H9 (cell line): Measurements from ENCODE around the gene TMEM255A. TPM values are rescaled to one million over a fixed set of nuclear protein-coding genes. Genes with fewer than 3 reads are reported as not detected.

Experiments
- DNase-seq: peaks from one replicate; pipeline ENCODE4 v3.0.0-alpha.2; 2017
- H2AFZ ChIP-seq: one replicate; pipeline ENCODE4 v1.6.1; 2013; ENCODE audit warnings: mild to moderate bottlenecking, low read length, control low read depth, moderate library complexity
- H2AK5ac ChIP-seq: 2 replicates; pipeline ENCODE4 v1.6.1; 2013; ENCODE audit warnings: low read length, control low read depth, mixed read lengths; ENCODE audit not compliant: insufficient read length
- H2BK120ac ChIP-seq: one replicate; pipeline ENCODE4 v1.6.1; 2013; ENCODE audit warnings: low read depth, mild to moderate bottlenecking, low read length, control low read depth, inconsistent platforms; ENCODE audit not compliant: poor library complexity, severe bottlenecking
- H2BK12ac ChIP-seq: 2 replicates; pipeline ENCODE4 v1.6.1; 2013; ENCODE audit warnings: low read length, control low read depth, mixed read lengths, low read depth; ENCODE audit not compliant: insufficient read length
- H2BK15ac ChIP-seq: 2 replicates; pipeline ENCODE4 v1.6.1; 2013; ENCODE audit warnings: low read depth, low read length, control low read depth
- H2BK20ac ChIP-seq: one replicate; pipeline ENCODE4 v1.6.1; 2013; ENCODE audit warnings: low read depth, mild to moderate bottlenecking, low read length, control low read depth, inconsistent platforms; ENCODE audit not compliant: poor library complexity, severe bottlenecking
- H2BK5ac ChIP-seq: 2 replicates; pipeline ENCODE4 v1.6.1; 2013; ENCODE audit warnings: low read length, control low read depth, mixed read lengths; ENCODE audit not compliant: insufficient read length
- H3K14ac ChIP-seq: 2 replicates; pipeline ENCODE4 v1.6.1; 2013; ENCODE audit warnings: low read length, control low read depth; ENCODE audit not compliant: insufficient read depth
- H3K18ac ChIP-seq: 2 replicates; pipeline ENCODE4 v1.6.1; 2013; ENCODE audit warnings: low read depth, mild to moderate bottlenecking, mixed read lengths, low read length, control low read depth; ENCODE audit not compliant: insufficient read length
- H3K23ac ChIP-seq: 2 replicates; pipeline ENCODE4 v1.6.1; 2013; ENCODE audit warnings: low read length, control low read depth, mixed read lengths, low read depth; ENCODE audit not compliant: insufficient read length
- H3K23me2 ChIP-seq: 2 replicates; pipeline ENCODE4 v1.6.1; 2013; ENCODE audit warnings: low read depth, mild to moderate bottlenecking, mixed read lengths, low read length, control low read depth; ENCODE audit not compliant: insufficient read length, poor library complexity, severe bottlenecking
- H3K27ac ChIP-seq: 2 replicates; pipeline ENCODE4 v1.5.1; 2013; ENCODE audit warnings: low read length, control low read depth, mixed read lengths, low read depth; ENCODE audit not compliant: insufficient read length
- H3K27me3 ChIP-seq: 2 replicates; pipeline ENCODE4 v1.6.1; 2013; ENCODE audit warnings: low read length, control low read depth, inconsistent platforms; ENCODE audit not compliant: insufficient read depth
- H3K4ac ChIP-seq: 2 replicates; pipeline ENCODE4 v1.6.1; 2013; ENCODE audit warnings: low read depth, mild to moderate bottlenecking, control low read depth, inconsistent platforms, low read length, moderate library complexity
- H3K4me1 ChIP-seq: 2 replicates; pipeline ENCODE4 v1.6.1; 2013; ENCODE audit warnings: low read length, control low read depth, inconsistent platforms; ENCODE audit not compliant: insufficient read depth
- H3K4me2 ChIP-seq: 2 replicates; pipeline ENCODE4 v1.6.1; 2013; ENCODE audit warnings: low read length, control low read depth, mixed read lengths; ENCODE audit not compliant: insufficient read length, insufficient read depth
- H3K56ac ChIP-seq: 2 replicates; pipeline ENCODE4 v1.6.1; 2013; ENCODE audit warnings: low read depth, mild to moderate bottlenecking, mixed read lengths, low read length, control low read depth; ENCODE audit not compliant: insufficient read length
- H3K79me1 ChIP-seq: 2 replicates; pipeline ENCODE4 v1.6.1; 2013; ENCODE audit warnings: low read depth, mild to moderate bottlenecking, moderate library complexity, low read length, control low read depth, inconsistent platforms; ENCODE audit not compliant: insufficient read depth, poor library complexity, severe bottlenecking
- H3K79me2 ChIP-seq: 2 replicates; pipeline ENCODE4 v1.6.1; 2013; ENCODE audit warnings: low read length, control low read depth, inconsistent platforms; ENCODE audit not compliant: insufficient read depth
- H3K9ac ChIP-seq: 2 replicates; pipeline ENCODE4 v1.6.1; 2013; ENCODE audit warnings: low read length, control low read depth, mixed read lengths; ENCODE audit not compliant: insufficient read length; ENCODE audit errors: extremely low read depth
- H3K9me3 ChIP-seq: one replicate; pipeline ENCODE4 v1.6.1; 2013; ENCODE audit warnings: low read depth, low read length, inconsistent platforms; ENCODE audit not compliant: control insufficient read depth
- H3T11ph ChIP-seq: one replicate; pipeline ENCODE4 v1.6.1; 2013; ENCODE audit warnings: mild to moderate bottlenecking, low read length, control low read depth, inconsistent platforms
- H4K20me1 ChIP-seq: one replicate; pipeline ENCODE4 v1.6.1; 2013; ENCODE audit not compliant: control insufficient read depth, insufficient read length, insufficient read depth
- H4K5ac ChIP-seq: 2 replicates; pipeline ENCODE4 v1.6.1; 2013; ENCODE audit warnings: low read depth, mild to moderate bottlenecking, mixed read lengths, low read length, control low read depth; ENCODE audit not compliant: insufficient read length
- H4K8ac ChIP-seq: replicated peaks from 2 replicates; pipeline ENCODE4 v1.6.1; 2013; ENCODE audit warnings: low read length, control low read depth, mixed read lengths, low read depth; ENCODE audit not compliant: insufficient read length
- H4K91ac ChIP-seq: 2 replicates; pipeline ENCODE4 v1.6.1; 2013; ENCODE audit warnings: low read depth, mild to moderate bottlenecking, moderate library complexity, mixed read lengths, low read length, control low read depth; ENCODE audit not compliant: insufficient read length
- H3K27ac Mint-ChIP-seq, 3 experiments: 2 replicates in 2 of 3; 3 replicates in 1 of 3; pipeline ENCODE4 v1.8.0; 2020 to 2021; ENCODE audit warnings: mixed read lengths in 3 of 3, mild to moderate bottlenecking in 1 of 3, moderate library complexity in 1 of 3
- H3K27me3 Mint-ChIP-seq: 2 replicates; pipeline ENCODE4 v1.8.0; 2021; ENCODE audit warnings: low read depth, mild to moderate bottlenecking, moderate library complexity, mixed read lengths
- H3K36me3 Mint-ChIP-seq, 3 experiments: 2 replicates in 2 of 3; 3 replicates in 1 of 3; pipeline ENCODE4 v1.8.0; 2020 to 2021; ENCODE audit warnings: low read depth in 3 of 3, mixed read lengths in 3 of 3; ENCODE audit not compliant: insufficient read depth in 1 of 3
- H3K4me1 Mint-ChIP-seq, 2 experiments: 2 replicates each; pipeline ENCODE4 v1.8.0; 2020; ENCODE audit warnings: mixed read lengths in 2 of 2
- H3K4me3 Mint-ChIP-seq, 2 experiments: 2 replicates in 1 of 2; 3 replicates in 1 of 2; pipeline ENCODE4 v1.8.0; 2020 to 2021; ENCODE audit warnings: mild to moderate bottlenecking in 2 of 2, mixed read lengths in 2 of 2, moderate library complexity in 1 of 2
- H3K9me3 Mint-ChIP-seq, 2 experiments: 2 replicates in 1 of 2; 3 replicates in 1 of 2; pipeline ENCODE4 v1.8.0; 2020; ENCODE audit warnings: mild to moderate bottlenecking in 2 of 2, mixed read lengths in 2 of 2, moderate library complexity in 1 of 2
- CTCF ChIP-seq: fragments of 200-600 bp; sonication (generic); conservative IDR thresholded peaks from 3 replicates; pipeline ENCODE4 v1.8.0; 2021; ENCODE audit warnings: antibody characterized with exemption, mild to moderate bottlenecking
- WGBS: extraction: QIAGEN DNeasy Blood & Tissue Kit; methylation state at CpG from one replicate; pipeline ENCODE4 v1.1.7; 2013; ENCODE audit warnings: missing lambda C conversion rate, low lambda C conversion rate, mixed read lengths; ENCODE audit not compliant: insufficient read length; ENCODE audit errors: extremely low coverage; 5-methylcytosine and 5-hydroxymethylcytosine counted together
- total RNA-seq: library from RNA; stranded (reverse); gene quantifications from 2 replicates; pipeline ENCODE4 v1.2.1, GENCODE V29; 2021

Gene TMEM255A
- total RNA-seq, 1 experiment from 2014 or later, result 0.77 TPM

GRCh38 chrX:120213438-120214265 lies 97.6 kb downstream of the TMEM255A start:
- Histone ChIP-seq H4K20me1 (no peaks in the 10 kb centered on the region), H3K9ac (no peak overlapping the region), H2BK15ac (no peak overlapping the region), H3K79me2 (no peaks in the 10 kb centered on the region; the same call in 1 of the 2 replicates), H3K14ac (no peak overlapping the region), H3K56ac (no peak overlapping the region), H2BK5ac (no peak overlapping the region), H2BK20ac (no peak overlapping the region), H4K8ac (no peak overlapping the region), H3K27ac (no peak overlapping the region), H2BK120ac (no peak overlapping the region), H2AK5ac (no peak overlapping the region), H3T11ph (no peak overlapping the region), H4K5ac (no peak overlapping the region), H2AFZ (no peak overlapping the region), H3K79me1 (no peaks in the 10 kb centered on the region), H4K91ac (no peak overlapping the region), H3K23me2 (no peaks in the 10 kb centered on the region), H3K27me3 (no peaks in the 10 kb centered on the region), H3K4me1 (no peaks in the 10 kb centered on the region), H3K18ac (no peak overlapping the region), H3K23ac (no peak overlapping the region), H3K9me3 (peaks cover 17% of the 10 kb centered on the region), H3K4me2 (no peak overlapping the region), H3K4ac (no peak overlapping the region), H2BK12ac (no peak overlapping the region)
- H3K27me3 Mint-ChIP-seq, result peaks cover 2% of the 10 kb centered on the region; the same call in 1 of the 2 replicates
- no peak overlapping the region for H3K4me3 Mint-ChIP-seq
- peak; percentile 76 for TF ChIP-seq CTCF
- peaks cover 0 to 2% (median 2%) of the 10 kb centered on the region in 3 experiments; a peak in 3 of 7 replicates for H3K36me3 Mint-ChIP-seq
- H3K4me1 Mint-ChIP-seq, result no peaks in the 10 kb centered on the region
- H3K27ac Mint-ChIP-seq, result no peak overlapping the region
- no CpG with 5 or more reads among the region's 8 CpGs for WGBS
- H3K9me3 Mint-ChIP-seq, result peaks cover 64 to 81% of the 10 kb centered on the region in 2 experiments
- peak; percentile 69 for DNase-seq

Other genes with a start within 250 kb of the TMEM255A start
- not detected in 2 replicates for gene RHOXF2B, start 233.8 kb downstream of the TMEM255A start, total RNA-seq
- gene RHOXF1, start 195.5 kb downstream of the TMEM255A start, total RNA-seq, result not detected in 2 replicates
- gene RHOXF2, start 152.8 kb downstream of the TMEM255A start, total RNA-seq, result not detected in 2 replicates
- gene ZBTB33, start 60.6 kb downstream of the TMEM255A start, total RNA-seq, result 18.1 and 18.7 TPM in 2 replicates
- not detected in 2 replicates for gene ATP1B4, start 50.6 kb upstream of the TMEM255A start, total RNA-seq
- gene LAMP2, start 157.8 kb upstream of the TMEM255A start, total RNA-seq, result 27.7 and 28.6 TPM in 2 replicates
- gene CUL4B, start 249.5 kb upstream of the TMEM255A start, total RNA-seq, result 44.9 and 48.4 TPM in 2 replicates